HEK293 (cell line): Measurements from ENCODE around the gene SLC35G2.
A peak's percentile ranks its signal among the peaks of the same experiment; 100 is the strongest.

Experiments used
- GLIS1 ChIP-seq: fragments of 450-650 bp; formaldehyde crosslinking; IDR thresholded peaks from 2 replicates; pipeline ENCODE4 v1.5.1; 2016; ENCODE audit warnings: missing biosample characterization, missing genetic modification characterization
- GLIS2 ChIP-seq: fragments of 450-650 bp; formaldehyde crosslinking; IDR thresholded peaks from 2 replicates; pipeline ENCODE4 v1.5.1; 2016; ENCODE audit warnings: missing biosample characterization, missing genetic modification characterization
- HOXA7 ChIP-seq: sonication (generic); formaldehyde crosslinking; IDR thresholded peaks from 2 replicates; pipeline ENCODE4 v1.8.1; 2022; ENCODE audit warnings: missing genetic modification reagents, borderline replicate concordance
- KLF1 ChIP-seq: fragments of 450-650 bp; formaldehyde crosslinking; IDR thresholded peaks from 2 replicates; pipeline ENCODE4 v1.5.1; 2016; ENCODE audit warnings: missing biosample characterization, missing genetic modification characterization
- MZF1 ChIP-seq: fragments of 450-650 bp; formaldehyde crosslinking; IDR thresholded peaks from 2 replicates; pipeline ENCODE4 v1.5.1; 2017; ENCODE audit warnings: missing biosample characterization, missing genetic modification characterization, borderline replicate concordance
- OVOL3 ChIP-seq: fragments of 450-650 bp; formaldehyde crosslinking; IDR thresholded peaks from 2 replicates; pipeline ENCODE4 v1.5.1; 2016; ENCODE audit warnings: missing biosample characterization, missing genetic modification characterization
- PRDM1 ChIP-seq: fragments of 450-650 bp; formaldehyde crosslinking; IDR thresholded peaks from 2 replicates; pipeline ENCODE4; 2016; ENCODE audit warnings: missing biosample characterization, missing genetic modification characterization
- RBAK ChIP-seq: fragments of 450-650 bp; formaldehyde crosslinking; IDR thresholded peaks from 2 replicates; pipeline ENCODE4 v1.5.1; 2016; ENCODE audit warnings: missing biosample characterization, missing genetic modification characterization
- TRIM28 ChIP-seq: IDR thresholded peaks from 2 replicates; pipeline ENCODE4 v1.6.1; 2011; ENCODE audit warnings: low read length, control low read depth, borderline replicate concordance
- YY1 ChIP-seq: fragments of 450-650 bp; formaldehyde crosslinking; IDR thresholded peaks from 2 replicates; pipeline ENCODE4 v1.5.1; 2018; ENCODE audit warnings: missing biosample characterization, missing genetic modification characterization
- ZBTB17 ChIP-seq: fragments of 450-650 bp; formaldehyde crosslinking; IDR thresholded peaks from 2 replicates; pipeline ENCODE4 v1.5.1; 2016; ENCODE audit warnings: missing biosample characterization, missing genetic modification characterization
- ZEB2 ChIP-seq: fragments of 450-650 bp; formaldehyde crosslinking; IDR thresholded peaks from 2 replicates; pipeline ENCODE4 v1.5.1; 2016; ENCODE audit warnings: missing biosample characterization, missing genetic modification characterization
- ZNF10 ChIP-seq: fragments of 450-650 bp; formaldehyde crosslinking; IDR thresholded peaks from 2 replicates; pipeline ENCODE4 v1.5.1; 2017; ENCODE audit warnings: missing biosample characterization, missing genetic modification characterization
- ZNF138 ChIP-seq: fragments of 450-650 bp; formaldehyde crosslinking; IDR thresholded peaks from 2 replicates; pipeline ENCODE4 v1.5.1; 2016; ENCODE audit warnings: missing biosample characterization, missing genetic modification characterization, borderline replicate concordance
- ZNF157 ChIP-seq: fragments of 450-650 bp; formaldehyde crosslinking; IDR thresholded peaks from 2 replicates; pipeline ENCODE4 v1.5.1; 2016; ENCODE audit warnings: missing biosample characterization, missing genetic modification characterization
- ZNF174 ChIP-seq: fragments of 450-650 bp; formaldehyde crosslinking; IDR thresholded peaks from 2 replicates; pipeline ENCODE4 v1.5.0; 2017; ENCODE audit warnings: missing biosample characterization, mild to moderate bottlenecking, missing genetic modification characterization
- ZNF175 ChIP-seq: fragments of 450-650 bp; formaldehyde crosslinking; IDR thresholded peaks from 2 replicates; pipeline ENCODE4 v1.5.1; 2016; ENCODE audit warnings: missing biosample characterization, missing genetic modification characterization
- ZNF184 ChIP-seq: fragments of 450-650 bp; IDR thresholded peaks from 2 replicates; pipeline ENCODE4 v1.5.1; 2018; ENCODE audit warnings: missing biosample characterization, mild to moderate bottlenecking, missing genetic modification characterization
- ZNF2 ChIP-seq: fragments of 450-650 bp; formaldehyde crosslinking; IDR thresholded peaks from 2 replicates; pipeline ENCODE4 v1.5.1; 2016; ENCODE audit warnings: missing biosample characterization, missing genetic modification characterization
- ZNF239 ChIP-seq: fragments of 450-650 bp; formaldehyde crosslinking; IDR thresholded peaks from 2 replicates; pipeline ENCODE4 v1.5.1; 2016; ENCODE audit warnings: missing biosample characterization, missing genetic modification characterization
- ZNF248 ChIP-seq: fragments of 450-650 bp; formaldehyde crosslinking; IDR thresholded peaks from 2 replicates; pipeline ENCODE4 v1.5.1; 2017; ENCODE audit warnings: missing biosample characterization, missing genetic modification characterization
- ZNF266 ChIP-seq: fragments of 450-650 bp; formaldehyde crosslinking; IDR thresholded peaks from 2 replicates; pipeline ENCODE4 v1.5.1; 2016; ENCODE audit warnings: missing biosample characterization, missing genetic modification characterization, low read depth
- ZNF350 ChIP-seq: fragments of 450-650 bp; formaldehyde crosslinking; IDR thresholded peaks from 2 replicates; pipeline ENCODE4 v1.5.0; 2017; ENCODE audit warnings: missing biosample characterization, mild to moderate bottlenecking, missing genetic modification characterization
- ZNF394 ChIP-seq: fragments of 450-650 bp; formaldehyde crosslinking; IDR thresholded peaks from 2 replicates; pipeline ENCODE4 v1.5.1; 2016; ENCODE audit warnings: missing biosample characterization, missing genetic modification characterization, mild to moderate bottlenecking, moderate library complexity, borderline replicate concordance
- ZNF433 ChIP-seq: fragments of 450-650 bp; formaldehyde crosslinking; IDR thresholded peaks from 2 replicates; pipeline ENCODE4 v1.5.1; 2016; ENCODE audit warnings: missing biosample characterization, missing genetic modification characterization, low read depth
- ZNF548 ChIP-seq: fragments of 450-650 bp; formaldehyde crosslinking; IDR thresholded peaks from 2 replicates; pipeline ENCODE4 v1.5.1; 2016; ENCODE audit warnings: missing biosample characterization, missing genetic modification characterization
- ZNF560 ChIP-seq: fragments of 450-650 bp; formaldehyde crosslinking; IDR thresholded peaks from 2 replicates; pipeline ENCODE4 v1.5.1; 2017; ENCODE audit warnings: missing biosample characterization, missing genetic modification characterization, borderline replicate concordance
- ZNF654 ChIP-seq: fragments of 450-650 bp; formaldehyde crosslinking; IDR thresholded peaks from 2 replicates; pipeline ENCODE4 v1.5.1; 2016; ENCODE audit warnings: low read depth, missing biosample characterization, missing genetic modification characterization
- ZNF664 ChIP-seq: fragments of 450-650 bp; formaldehyde crosslinking; IDR thresholded peaks from 2 replicates; pipeline ENCODE4 v1.5.1; 2016; ENCODE audit warnings: missing biosample characterization, missing genetic modification characterization
- ZNF677 ChIP-seq: fragments of 450-650 bp; IDR thresholded peaks from 2 replicates; pipeline ENCODE4 v1.5.0; 2018; ENCODE audit warnings: missing biosample characterization, mild to moderate bottlenecking, missing genetic modification characterization, moderate library complexity
- ZNF837 ChIP-seq: fragments of 450-650 bp; formaldehyde crosslinking; IDR thresholded peaks from 2 replicates; pipeline ENCODE4 v1.5.1; 2016; ENCODE audit warnings: missing biosample characterization, missing genetic modification characterization
- ZXDB ChIP-seq: fragments of 450-650 bp; formaldehyde crosslinking; IDR thresholded peaks from 2 replicates; pipeline ENCODE4 v1.5.1; 2016; ENCODE audit warnings: missing biosample characterization, missing genetic modification characterization
- TF ChIP-seq, protein P1 (sequence below): fragments of 450-650 bp; formaldehyde crosslinking; IDR thresholded peaks from 2 replicates; pipeline ENCODE4 v1.5.1; 2016; ENCODE audit warnings: missing biosample characterization, missing genetic modification characterization, low read depth
- TF ChIP-seq, protein P2 (sequence below): fragments of 450-650 bp; formaldehyde crosslinking; IDR thresholded peaks from 2 replicates; pipeline ENCODE4 v1.5.1; 2016; ENCODE audit warnings: missing biosample characterization, missing genetic modification characterization
- TF ChIP-seq, protein P3 (sequence below): fragments of 450-650 bp; formaldehyde crosslinking; IDR thresholded peaks from 2 replicates; pipeline ENCODE4 v1.5.1; 2016; ENCODE audit warnings: missing biosample characterization, missing genetic modification characterization
- TF ChIP-seq, protein P4 (sequence below): fragments of 450-650 bp; formaldehyde crosslinking; IDR thresholded peaks from 2 replicates; pipeline ENCODE4 v1.5.1; 2016; ENCODE audit warnings: missing biosample characterization, missing genetic modification characterization

SLC35G2 gene

DNA sequence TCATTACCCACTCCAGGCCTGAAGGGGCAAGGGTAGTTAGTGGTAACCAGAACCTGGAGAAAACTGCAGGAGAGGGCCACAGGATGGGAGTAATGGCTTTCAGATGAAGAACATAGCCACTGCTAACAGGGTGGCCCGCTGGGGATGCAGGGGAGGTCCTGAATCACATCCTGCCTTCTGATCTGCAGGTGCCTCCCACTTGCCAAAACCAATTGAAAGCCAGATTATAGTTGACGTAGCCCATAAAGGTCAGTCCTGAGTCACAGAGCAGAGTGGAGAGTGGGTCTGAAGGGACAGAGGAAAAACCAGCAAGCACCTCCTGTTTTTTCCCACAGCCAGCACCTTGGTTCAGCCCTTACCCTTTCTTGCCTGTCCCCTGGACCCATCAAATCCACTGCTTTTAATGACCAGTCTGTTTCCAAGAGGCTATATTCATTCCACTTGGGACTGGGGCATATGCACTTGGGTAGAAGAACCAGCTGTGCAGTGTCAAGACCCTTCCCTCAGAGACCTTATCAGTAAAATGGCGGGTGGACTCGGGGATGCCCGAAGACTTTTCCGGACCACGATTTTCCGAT is 646 bp upstream of the SLC35G2 start (continued):
- TF ChIP-seq GLIS2 (tag by site-specific recombination) (peak; percentile 58; the same call in 1 of the 2 replicates), ZNF266 (no peak), ZNF10 (tag by site-specific recombination) (no peak), ZNF174 (tag by site-specific recombination) (no peak), ZEB2 (tag by site-specific recombination) (no peak), GLIS1 (tag by site-specific recombination) (peak; percentile 72), ZNF394 (tag by site-specific recombination) (no peak), RBAK (no peak), TRIM28 (0 out of 2 replicates have a peak, but pooled peaks have one; percentile 15), ZNF2 (0 out of 2 replicates have a peak, but pooled peaks have one; percentile 19), ZNF184 (tag by site-specific recombination) (no peak), ZNF560 (tag by site-specific recombination) (no peak), KLF1 (no peak), ZNF664 (no peak), ZNF654 (tag by site-specific recombination) (peak; percentile 26), MZF1 (no peak), ZNF548 (tag by site-specific recombination) (no peak), ZNF138 (no peak), ZNF837 (tag by site-specific recombination) (no peak), ZNF248 (no peak), ZBTB17 (tag by site-specific recombination) (peak; percentile 53; the same call in 1 of the 2 replicates), ZNF239 (no peak), ZNF157 (no peak), ZNF433 (tag by site-specific recombination) (no peak), OVOL3 (tag by site-specific recombination) (no peak), PRDM1 (tag by site-specific recombination) (no peak), ZNF350 (tag by site-specific recombination) (no peak), ZXDB (peak; percentile 53), YY1 (tag by site-specific recombination) (no peak), ZNF175 (tag by site-specific recombination) (no peak), ZNF677 (no peak), HOXA7 (CRISPR knock-in tag) (no peak)
- TF ChIP-seq, protein P1, sequence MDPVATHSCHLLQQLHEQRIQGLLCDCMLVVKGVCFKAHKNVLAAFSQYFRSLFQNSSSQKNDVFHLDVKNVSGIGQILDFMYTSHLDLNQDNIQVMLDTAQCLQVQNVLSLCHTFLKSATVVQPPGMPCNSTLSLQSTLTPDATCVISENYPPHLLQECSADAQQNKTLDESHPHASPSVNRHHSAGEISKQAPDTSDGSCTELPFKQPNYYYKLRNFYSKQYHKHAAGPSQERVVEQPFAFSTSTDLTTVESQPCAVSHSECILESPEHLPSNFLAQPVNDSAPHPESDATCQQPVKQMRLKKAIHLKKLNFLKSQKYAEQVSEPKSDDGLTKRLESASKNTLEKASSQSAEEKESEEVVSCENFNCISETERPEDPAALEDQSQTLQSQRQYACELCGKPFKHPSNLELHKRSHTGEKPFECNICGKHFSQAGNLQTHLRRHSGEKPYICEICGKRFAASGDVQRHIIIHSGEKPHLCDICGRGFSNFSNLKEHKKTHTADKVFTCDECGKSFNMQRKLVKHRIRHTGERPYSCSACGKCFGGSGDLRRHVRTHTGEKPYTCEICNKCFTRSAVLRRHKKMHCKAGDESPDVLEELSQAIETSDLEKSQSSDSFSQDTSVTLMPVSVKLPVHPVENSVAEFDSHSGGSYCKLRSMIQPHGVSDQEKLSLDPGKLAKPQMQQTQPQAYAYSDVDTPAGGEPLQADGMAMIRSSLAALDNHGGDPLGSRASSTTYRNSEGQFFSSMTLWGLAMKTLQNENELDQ (tag by site-specific recombination), result no peak
- TF ChIP-seq, protein P2, sequence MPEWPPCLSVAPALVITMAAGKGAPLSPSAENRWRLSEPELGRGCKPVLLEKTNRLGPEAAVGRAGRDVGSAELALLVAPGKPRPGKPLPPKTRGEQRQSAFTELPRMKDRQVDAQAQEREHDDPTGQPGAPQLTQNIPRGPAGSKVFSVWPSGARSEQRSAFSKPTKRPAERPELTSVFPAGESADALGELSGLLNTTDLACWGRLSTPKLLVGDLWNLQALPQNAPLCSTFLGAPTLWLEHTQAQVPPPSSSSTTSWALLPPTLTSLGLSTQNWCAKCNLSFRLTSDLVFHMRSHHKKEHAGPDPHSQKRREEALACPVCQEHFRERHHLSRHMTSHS (tag by site-specific recombination), result no peak
- TF ChIP-seq, protein P3, sequence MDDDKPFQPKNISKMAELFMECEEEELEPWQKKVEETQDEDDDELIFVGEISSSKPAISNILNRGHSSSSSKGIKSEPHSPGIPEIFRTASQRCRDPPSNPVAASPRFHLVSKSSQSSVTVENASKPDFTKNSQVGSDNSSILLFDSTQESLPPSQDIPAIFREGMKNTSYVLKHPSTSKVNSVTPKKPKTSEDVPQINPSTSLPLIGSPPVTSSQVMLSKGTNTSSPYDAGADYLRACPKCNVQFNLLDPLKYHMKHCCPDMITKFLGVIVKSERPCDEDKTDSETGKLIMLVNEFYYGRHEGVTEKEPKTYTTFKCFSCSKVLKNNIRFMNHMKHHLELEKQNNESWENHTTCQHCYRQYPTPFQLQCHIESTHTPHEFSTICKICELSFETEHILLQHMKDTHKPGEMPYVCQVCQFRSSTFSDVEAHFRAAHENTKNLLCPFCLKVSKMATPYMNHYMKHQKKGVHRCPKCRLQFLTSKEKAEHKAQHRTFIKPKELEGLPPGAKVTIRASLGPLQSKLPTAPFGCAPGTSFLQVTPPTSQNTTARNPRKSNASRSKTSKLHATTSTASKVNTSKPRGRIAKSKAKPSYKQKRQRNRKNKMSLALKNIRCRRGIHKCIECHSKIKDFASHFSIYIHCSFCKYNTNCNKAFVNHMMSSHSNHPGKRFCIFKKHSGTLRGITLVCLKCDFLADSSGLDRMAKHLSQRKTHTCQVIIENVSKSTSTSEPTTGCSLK, result no peak
- TF ChIP-seq, protein P4, sequence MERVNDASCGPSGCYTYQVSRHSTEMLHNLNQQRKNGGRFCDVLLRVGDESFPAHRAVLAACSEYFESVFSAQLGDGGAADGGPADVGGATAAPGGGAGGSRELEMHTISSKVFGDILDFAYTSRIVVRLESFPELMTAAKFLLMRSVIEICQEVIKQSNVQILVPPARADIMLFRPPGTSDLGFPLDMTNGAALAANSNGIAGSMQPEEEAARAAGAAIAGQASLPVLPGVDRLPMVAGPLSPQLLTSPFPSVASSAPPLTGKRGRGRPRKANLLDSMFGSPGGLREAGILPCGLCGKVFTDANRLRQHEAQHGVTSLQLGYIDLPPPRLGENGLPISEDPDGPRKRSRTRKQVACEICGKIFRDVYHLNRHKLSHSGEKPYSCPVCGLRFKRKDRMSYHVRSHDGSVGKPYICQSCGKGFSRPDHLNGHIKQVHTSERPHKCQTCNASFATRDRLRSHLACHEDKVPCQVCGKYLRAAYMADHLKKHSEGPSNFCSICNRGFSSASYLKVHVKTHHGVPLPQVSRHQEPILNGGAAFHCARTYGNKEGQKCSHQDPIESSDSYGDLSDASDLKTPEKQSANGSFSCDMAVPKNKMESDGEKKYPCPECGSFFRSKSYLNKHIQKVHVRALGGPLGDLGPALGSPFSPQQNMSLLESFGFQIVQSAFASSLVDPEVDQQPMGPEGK (tag by site-specific recombination), result no peak
